GM12878 (cell line): ENCODE data around the gene HMCN1.

Experiments
- EZH2 ChIP-seq: IDR thresholded peaks from 2 replicates; pipeline ENCODE4 v1.6.1; 2012; ENCODE audit warnings: low read depth, mild to moderate bottlenecking, control low read depth, inconsistent platforms, low read length, borderline replicate concordance; ENCODE audit not compliant: control insufficient read depth
- NFIC ChIP-seq: IDR thresholded peaks from 2 replicates; pipeline ENCODE4 v1.6.1; 2012; ENCODE audit warnings: low read depth, mild to moderate bottlenecking, inconsistent platforms, low read length, moderate library complexity
- NFYA ChIP-seq: IDR thresholded peaks from 2 replicates; pipeline ENCODE4 v1.6.1; 2011; ENCODE audit warnings: low read depth, mild to moderate bottlenecking, low read length, improper control_type of control experiment, borderline replicate concordance
- POLR2A ChIP-seq: IDR thresholded peaks from 2 replicates; pipeline ENCODE4 v1.6.1; 2011; ENCODE audit warnings: low read depth, mild to moderate bottlenecking, low read length
- POLR2AphosphoS5 ChIP-seq: IDR thresholded peaks from 2 replicates; pipeline ENCODE4 v1.6.1; 2011; ENCODE audit warnings: mild to moderate bottlenecking, low read length, inconsistent platforms
- SMC3 ChIP-seq: IDR thresholded peaks from 2 replicates; pipeline ENCODE4 v1.6.1; 2011; ENCODE audit warnings: low read length, improper control_type of control experiment, borderline replicate concordance
- SREBF1 ChIP-seq: IDR thresholded peaks from 2 replicates; pipeline ENCODE4 v1.6.1; 2012; ENCODE audit warnings: mild to moderate bottlenecking, low read length
- ZBED1 ChIP-seq: IDR thresholded peaks from 2 replicates; pipeline ENCODE4 v1.6.1; 2016; ENCODE audit warnings: borderline replicate concordance
- TF ChIP-seq, protein P1 (sequence below), 3 experiments: IDR thresholded peaks in 2 of 3; conservative IDR thresholded peaks in 1 of 3; 2 replicates each; pipeline ENCODE4 v1.5.1; 2011; ENCODE audit warnings: low read depth in 3 of 3, low read length in 3 of 3, mild to moderate bottlenecking in 3 of 3, control low read depth in 2 of 3, moderate library complexity in 2 of 3, inconsistent platforms in 1 of 3, mixed read lengths in 1 of 3; ENCODE audit not compliant: control insufficient read depth in 2 of 3, insufficient read depth in 1 of 3; ENCODE audit errors: extremely low read depth in 1 of 3
- TF ChIP-seq, protein P2 (sequence below): IDR thresholded peaks from 2 replicates; pipeline ENCODE4 v1.6.1; 2011; ENCODE audit warnings: borderline replicate concordance, low read depth, mild to moderate bottlenecking, moderate library complexity, low read length; ENCODE audit not compliant: insufficient read depth, poor library complexity, severe bottlenecking
- TF ChIP-seq, protein P3 (sequence below): fragments of 450-650 bp; IDR thresholded peaks from 2 replicates; pipeline ENCODE4 v1.6.1; 2016; ENCODE audit warnings: mild to moderate bottlenecking, moderate library complexity, borderline replicate concordance

DNA sequence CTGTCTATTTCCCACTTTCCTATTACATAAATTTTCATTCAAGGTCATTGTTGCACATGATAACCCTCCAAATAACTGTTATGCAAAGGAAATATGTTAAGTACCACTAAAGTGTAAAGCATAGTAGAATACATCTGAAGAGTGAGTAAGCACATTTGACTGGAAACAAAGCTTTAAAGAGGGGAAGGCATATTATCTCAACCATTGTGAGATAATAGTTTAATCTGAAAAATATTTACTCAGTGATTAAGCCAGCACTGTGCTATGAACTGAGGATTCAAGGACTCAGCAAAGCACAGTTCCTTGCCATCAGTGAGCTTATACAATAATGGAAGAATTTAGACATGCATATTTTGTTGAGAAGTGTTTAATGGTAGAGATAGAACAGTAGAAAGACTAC, 127.4 kb downstream of the HMCN1 start:
- TF ChIP-seq NFIC (no peak), NFYA (no peak), EZH2 (no peak), SREBF1 (no peak), SMC3 (no peak), ZBED1 (no peak), POLR2A (no peak), POLR2AphosphoS5 (no peak)
- TF ChIP-seq, protein P1, sequence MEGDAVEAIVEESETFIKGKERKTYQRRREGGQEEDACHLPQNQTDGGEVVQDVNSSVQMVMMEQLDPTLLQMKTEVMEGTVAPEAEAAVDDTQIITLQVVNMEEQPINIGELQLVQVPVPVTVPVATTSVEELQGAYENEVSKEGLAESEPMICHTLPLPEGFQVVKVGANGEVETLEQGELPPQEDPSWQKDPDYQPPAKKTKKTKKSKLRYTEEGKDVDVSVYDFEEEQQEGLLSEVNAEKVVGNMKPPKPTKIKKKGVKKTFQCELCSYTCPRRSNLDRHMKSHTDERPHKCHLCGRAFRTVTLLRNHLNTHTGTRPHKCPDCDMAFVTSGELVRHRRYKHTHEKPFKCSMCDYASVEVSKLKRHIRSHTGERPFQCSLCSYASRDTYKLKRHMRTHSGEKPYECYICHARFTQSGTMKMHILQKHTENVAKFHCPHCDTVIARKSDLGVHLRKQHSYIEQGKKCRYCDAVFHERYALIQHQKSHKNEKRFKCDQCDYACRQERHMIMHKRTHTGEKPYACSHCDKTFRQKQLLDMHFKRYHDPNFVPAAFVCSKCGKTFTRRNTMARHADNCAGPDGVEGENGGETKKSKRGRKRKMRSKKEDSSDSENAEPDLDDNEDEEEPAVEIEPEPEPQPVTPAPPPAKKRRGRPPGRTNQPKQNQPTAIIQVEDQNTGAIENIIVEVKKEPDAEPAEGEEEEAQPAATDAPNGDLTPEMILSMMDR (IDR thresholded peaks at IDR 0.05 in 2 of 3, conservative IDR thresholded peaks at IDR 0.05 in 1 of 3; ENCODE audit: control insufficient read depth in 2 of 3, extremely low read depth in 1 of 3, insufficient read depth in 1 of 3, low read depth in 3 of 3, low read length in 3 of 3): no peak
- TF ChIP-seq, protein P2, sequence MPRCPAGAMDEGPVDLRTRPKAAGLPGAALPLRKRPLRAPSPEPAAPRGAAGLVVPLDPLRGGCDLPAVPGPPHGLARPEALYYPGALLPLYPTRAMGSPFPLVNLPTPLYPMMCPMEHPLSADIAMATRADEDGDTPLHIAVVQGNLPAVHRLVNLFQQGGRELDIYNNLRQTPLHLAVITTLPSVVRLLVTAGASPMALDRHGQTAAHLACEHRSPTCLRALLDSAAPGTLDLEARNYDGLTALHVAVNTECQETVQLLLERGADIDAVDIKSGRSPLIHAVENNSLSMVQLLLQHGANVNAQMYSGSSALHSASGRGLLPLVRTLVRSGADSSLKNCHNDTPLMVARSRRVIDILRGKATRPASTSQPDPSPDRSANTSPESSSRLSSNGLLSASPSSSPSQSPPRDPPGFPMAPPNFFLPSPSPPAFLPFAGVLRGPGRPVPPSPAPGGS: no peak
- TF ChIP-seq, protein P3, sequence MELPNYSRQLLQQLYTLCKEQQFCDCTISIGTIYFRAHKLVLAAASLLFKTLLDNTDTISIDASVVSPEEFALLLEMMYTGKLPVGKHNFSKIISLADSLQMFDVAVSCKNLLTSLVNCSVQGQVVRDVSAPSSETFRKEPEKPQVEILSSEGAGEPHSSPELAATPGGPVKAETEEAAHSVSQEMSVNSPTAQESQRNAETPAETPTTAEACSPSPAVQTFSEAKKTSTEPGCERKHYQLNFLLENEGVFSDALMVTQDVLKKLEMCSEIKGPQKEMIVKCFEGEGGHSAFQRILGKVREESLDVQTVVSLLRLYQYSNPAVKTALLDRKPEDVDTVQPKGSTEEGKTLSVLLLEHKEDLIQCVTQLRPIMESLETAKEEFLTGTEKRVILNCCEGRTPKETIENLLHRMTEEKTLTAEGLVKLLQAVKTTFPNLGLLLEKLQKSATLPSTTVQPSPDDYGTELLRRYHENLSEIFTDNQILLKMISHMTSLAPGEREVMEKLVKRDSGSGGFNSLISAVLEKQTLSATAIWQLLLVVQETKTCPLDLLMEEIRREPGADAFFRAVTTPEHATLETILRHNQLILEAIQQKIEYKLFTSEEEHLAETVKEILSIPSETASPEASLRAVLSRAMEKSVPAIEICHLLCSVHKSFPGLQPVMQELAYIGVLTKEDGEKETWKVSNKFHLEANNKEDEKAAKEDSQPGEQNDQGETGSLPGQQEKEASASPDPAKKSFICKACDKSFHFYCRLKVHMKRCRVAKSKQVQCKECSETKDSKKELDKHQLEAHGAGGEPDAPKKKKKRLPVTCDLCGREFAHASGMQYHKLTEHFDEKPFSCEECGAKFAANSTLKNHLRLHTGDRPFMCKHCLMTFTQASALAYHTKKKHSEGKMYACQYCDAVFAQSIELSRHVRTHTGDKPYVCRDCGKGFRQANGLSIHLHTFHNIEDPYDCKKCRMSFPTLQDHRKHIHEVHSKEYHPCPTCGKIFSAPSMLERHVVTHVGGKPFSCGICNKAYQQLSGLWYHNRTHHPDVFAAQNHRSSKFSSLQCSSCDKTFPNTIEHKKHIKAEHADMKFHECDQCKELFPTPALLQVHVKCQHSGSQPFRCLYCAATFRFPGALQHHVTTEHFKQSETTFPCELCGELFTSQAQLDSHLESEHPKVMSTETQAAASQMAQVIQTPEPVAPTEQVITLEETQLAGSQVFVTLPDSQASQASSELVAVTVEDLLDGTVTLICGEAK: no peak
